Measurements from ENCODE around the gene SLC7A1.

DNA sequence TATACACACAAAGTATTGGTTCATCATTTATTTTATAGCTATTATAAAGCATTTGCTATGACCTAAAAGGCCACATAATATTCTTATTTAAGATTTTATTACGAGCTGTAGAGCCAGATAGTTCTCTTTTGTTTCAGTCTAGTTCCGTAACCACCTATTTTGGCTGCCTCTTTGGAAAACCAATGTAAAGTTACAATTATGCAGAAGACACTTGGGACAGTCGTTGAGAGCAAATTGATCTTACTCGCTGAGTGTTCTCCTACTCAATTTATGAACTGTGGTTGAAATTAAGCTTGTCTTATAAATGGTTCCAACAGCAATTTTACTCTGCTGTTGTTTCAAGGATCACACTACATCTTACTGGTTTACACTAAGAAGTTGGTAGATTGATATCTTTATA lies 122.3 kb downstream of the SLC7A1 start:
- TF ChIP-seq, protein P1, sequence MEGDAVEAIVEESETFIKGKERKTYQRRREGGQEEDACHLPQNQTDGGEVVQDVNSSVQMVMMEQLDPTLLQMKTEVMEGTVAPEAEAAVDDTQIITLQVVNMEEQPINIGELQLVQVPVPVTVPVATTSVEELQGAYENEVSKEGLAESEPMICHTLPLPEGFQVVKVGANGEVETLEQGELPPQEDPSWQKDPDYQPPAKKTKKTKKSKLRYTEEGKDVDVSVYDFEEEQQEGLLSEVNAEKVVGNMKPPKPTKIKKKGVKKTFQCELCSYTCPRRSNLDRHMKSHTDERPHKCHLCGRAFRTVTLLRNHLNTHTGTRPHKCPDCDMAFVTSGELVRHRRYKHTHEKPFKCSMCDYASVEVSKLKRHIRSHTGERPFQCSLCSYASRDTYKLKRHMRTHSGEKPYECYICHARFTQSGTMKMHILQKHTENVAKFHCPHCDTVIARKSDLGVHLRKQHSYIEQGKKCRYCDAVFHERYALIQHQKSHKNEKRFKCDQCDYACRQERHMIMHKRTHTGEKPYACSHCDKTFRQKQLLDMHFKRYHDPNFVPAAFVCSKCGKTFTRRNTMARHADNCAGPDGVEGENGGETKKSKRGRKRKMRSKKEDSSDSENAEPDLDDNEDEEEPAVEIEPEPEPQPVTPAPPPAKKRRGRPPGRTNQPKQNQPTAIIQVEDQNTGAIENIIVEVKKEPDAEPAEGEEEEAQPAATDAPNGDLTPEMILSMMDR (conservative IDR thresholded peaks at IDR 0.05), result no peak
- no peak for TF ChIP-seq ZFX (IDR thresholded peaks at IDR 0.05)

All from C4-2B (cell line).